Naive thymus-derived CD8-positive, alpha-beta T cell (primary cell): ENCODE data around the gene PPRC1. TPM values are rescaled to one million over a fixed set of nuclear protein-coding genes. Genes with fewer than 3 reads are reported as not detected.
A peak's percentile ranks its signal among the peaks of the same experiment; 100 is the strongest.

Experiments used
- ATAC-seq, 2 donors: fragments of 150-1000 bp; cut with Tn5 transposase in 1 of 2; sonication (Bioruptor Pico), chemical (Tn5 transposase) in 1 of 2; 1 replicate in 1 of 2; 2 replicates in 1 of 2; pipeline ENCODE4 v1.10.0; 2021; ENCODE audit warnings: mild to moderate bottlenecking in 2 of 2, moderate library complexity in 2 of 2
- POLR2A ChIA-PET: fragments of 350-600 bp; sonication (Branson Sonifier 250); formaldehyde crosslinking; loops from one replicate; lab custom pipeline; 2021; ENCODE audit warnings: antibody characterized with exemption; lab: Charles Lee
- DNase-seq, 10 donors: peaks; one replicate each; pipeline versions ENCODE4 v3.0.0 to v3.0.0-alpha.2; 2020 to 2022
- H3K27ac Mint-ChIP-seq, 10 donors: one replicate each; pipeline ENCODE4 v1.8.0; 2020 to 2022; ENCODE audit warnings: mild to moderate bottlenecking in 10 of 10, mixed read lengths in 10 of 10, moderate library complexity in 4 of 10, inconsistent platforms in 1 of 10
- H3K27me3 Mint-ChIP-seq, 5 donors: one replicate each; pipeline ENCODE4 v1.8.0; 2021 to 2022; ENCODE audit warnings: mixed read lengths in 5 of 5
- H3K36me3 Mint-ChIP-seq, 3 donors: one replicate each; pipeline ENCODE4 v1.8.0; 2020 to 2022; ENCODE audit warnings: mixed read lengths in 3 of 3, mild to moderate bottlenecking in 2 of 3, inconsistent platforms in 1 of 3
- H3K4me1 Mint-ChIP-seq, 4 donors: one replicate each; pipeline ENCODE4 v1.8.0; 2021 to 2022; ENCODE audit warnings: mixed read lengths in 4 of 4
- H3K4me3 Mint-ChIP-seq, 10 donors: one replicate each; pipeline ENCODE4 v1.8.0; 2020 to 2022; ENCODE audit warnings: mild to moderate bottlenecking in 10 of 10, mixed read lengths in 10 of 10, moderate library complexity in 6 of 10, inconsistent platforms in 1 of 10
- H3K9me3 Mint-ChIP-seq, 9 donors: one replicate each; pipeline ENCODE4 v1.8.0; 2020 to 2022; ENCODE audit warnings: mixed read lengths in 9 of 9, mild to moderate bottlenecking in 3 of 9, inconsistent platforms in 1 of 9, moderate library complexity in 1 of 9
- polyA plus RNA-seq, 3 donors: library from polyadenylated mRNA; unstranded; fragments of 300-500 nt; fragmentation: Illumina TruSeq; gene quantifications; one replicate each; pipeline ENCODE4 v1.2.3, GENCODE V29; 2021
- total RNA-seq, 8 experiments: library from RNA in 2 of 8; stranded (reverse) in 2 of 8; gene quantifications; one replicate each; pipeline ENCODE4 v1.2.3 and lab custom pipeline; 2021 to 2026

PPRC1 gene
- total and polyA plus RNA-seq, 5 experiments from 2014 or later, result 6.2 to 45.1 (median 23.7) TPM

GRCh38 chr10:102112210-102112817, 20.5 kb upstream of the PPRC1 start:
- peaks cover 26 to 63% (median 52%) of the 10 kb centered on the region in 4 donors for H3K4me1 Mint-ChIP-seq
- peak overlapping the region in 9 of 10 donors; percentile 5 to 95 (median 88) for H3K4me3 Mint-ChIP-seq
- no peak for DNase-seq
- POLR2A ChIA-PET, result interaction anchor here (0.9 to 1.4 kb wide), 4 partner anchors 8 to 47 kb away, joined by 3 to 4 read pairs (median 4); partner anchors contain the start of genes HPS6 and LDB1
- H3K27me3 Mint-ChIP-seq, result no peaks in the 10 kb centered on the region
- H3K27ac Mint-ChIP-seq, result peak overlapping the region in 8 of 10 donors; percentile 4 to 93 (median 32)
- H3K9me3 Mint-ChIP-seq, result no peaks in the 10 kb centered on the region
- ATAC-seq, result no peak
- peaks cover 0 to 43% (median 12%) of the 10 kb centered on the region in 3 donors for H3K36me3 Mint-ChIP-seq

GRCh38 chr10:102113261-102113955, 19.4 kb upstream of the PPRC1 start:
- H3K36me3 Mint-ChIP-seq, result peaks cover 0 to 34% (median 12%) of the 10 kb centered on the region in 3 donors
- peak overlapping the region; percentile 58 to 96 (median 87) for H3K27ac Mint-ChIP-seq
- H3K4me3 Mint-ChIP-seq, result peak overlapping the region; percentile 83 to 95 (median 89)
- ATAC-seq (no peak), DNase-seq (no peak)
- POLR2A ChIA-PET, result interaction anchor here (0.6 to 2.1 kb wide), 8 partner anchors 10 to 48 kb away, joined by 3 to 10 read pairs (median 4); partner anchors contain the start of gene HPS6
- no peaks in the 10 kb centered on the region for H3K9me3 Mint-ChIP-seq
- H3K27me3 Mint-ChIP-seq, result no peaks in the 10 kb centered on the region
- peaks cover 35 to 71% (median 63%) of the 10 kb centered on the region in 4 donors for H3K4me1 Mint-ChIP-seq

GRCh38 chr10:102113956-102114857, 18.6 kb upstream of the PPRC1 start:
- Mint-ChIP-seq H3K27me3 (no peaks in the 10 kb centered on the region), H3K27ac (peak overlapping the region; percentile 76 to 99 (median 92)), H3K4me1 (peaks cover 37 to 76% (median 68%) of the 10 kb centered on the region in 4 donors), H3K4me3 (peak overlapping the region; percentile 83 to 97 (median 94)), H3K9me3 (no peaks in the 10 kb centered on the region), H3K36me3 (peaks cover 0 to 26% (median 9%) of the 10 kb centered on the region in 3 donors)
- POLR2A ChIA-PET, result interaction anchor here (0.8 to 2.1 kb wide), 10 partner anchors 11 to 281 kb away, joined by 3 to 10 read pairs (median 4); partner anchors contain the start of genes NOLC1 and PPRC1
- DNase-seq (peak in 1 of 10 donors; percentile 5), ATAC-seq (peak; percentile 17 to 19)

- no peaks in the 10 kb centered on the region for H3K9me3 Mint-ChIP-seq
- POLR2A ChIA-PET, result interaction anchor here (0.5 to 2.1 kb wide), 13 partner anchors 7 to 332 kb away, joined by 3 to 10 read pairs (median 4); partner anchors contain the start of genes NOLC1, NPM3, OGA and PPRC1
- DNase-seq, result peak; percentile 57 to 88 (median 76)
Measured at GRCh38 chr10:102114861-102115618, 17.8 kb upstream of the PPRC1 start.

GRCh38 chr10:102115775-102116174, 17.1 kb upstream of the PPRC1 start:
- H3K27me3 Mint-ChIP-seq, result no peaks in the 10 kb centered on the region
- peaks cover 32 to 82% (median 70%) of the 10 kb centered on the region in 4 donors for H3K4me1 Mint-ChIP-seq
- H3K4me3 Mint-ChIP-seq, result peak overlapping the region; percentile 83 to 97 (median 94)
- POLR2A ChIA-PET, result interaction anchor here (0.6 to 2.1 kb wide), 6 partner anchors 8 to 298 kb away, joined by 3 to 9 read pairs (median 4); partner anchors contain the start of genes NOLC1 and OGA
- DNase-seq, result no peak
- peak overlapping the region; percentile 77 to 99 (median 95) for H3K27ac Mint-ChIP-seq
- H3K9me3 Mint-ChIP-seq, result no peaks in the 10 kb centered on the region
- ATAC-seq, result no peak
- H3K36me3 Mint-ChIP-seq, result peaks cover 0 to 11% (median 2%) of the 10 kb centered on the region in 3 donors

More at GRCh38 chr10:102114861-102115618, 17.8 kb upstream of the PPRC1 start:
- peaks cover 0 to 18% (median 4%) of the 10 kb centered on the region in 3 donors for H3K36me3 Mint-ChIP-seq
- ATAC-seq, result peak; percentile 61 to 66
- H3K4me1 Mint-ChIP-seq, result peaks cover 34 to 81% (median 69%) of the 10 kb centered on the region in 4 donors
- no peaks in the 10 kb centered on the region for H3K27me3 Mint-ChIP-seq
- peak overlapping the region; percentile 77 to 99 (median 95) for H3K27ac Mint-ChIP-seq
- H3K4me3 Mint-ChIP-seq, result peak overlapping the region; percentile 83 to 97 (median 94)

GRCh38 chr10:102116656-102117055, 16.2 kb upstream of the PPRC1 start:
- Mint-ChIP-seq H3K4me3 (peak overlapping the region; percentile 87 to 97 (median 94)), H3K9me3 (no peaks in the 10 kb centered on the region), H3K4me1 (peaks cover 37 to 86% (median 76%) of the 10 kb centered on the region in 4 donors), H3K36me3 (peaks cover 0 to 5% (median 0%) of the 10 kb centered on the region in 3 donors), H3K27ac (peak overlapping the region; percentile 77 to 99 (median 98)), H3K27me3 (no peaks in the 10 kb centered on the region)
- ATAC-seq (no peak), DNase-seq (no peak)
- POLR2A ChIA-PET, result interaction anchor here (1.2 kb wide), 1 partner anchor 35 kb away, joined by 4 read pairs; the partner anchor contains the start of gene NOLC1

- ATAC-seq (peak; percentile 39 to 52), DNase-seq (peak; percentile 46 to 78 (median 66))
- POLR2A ChIA-PET, result interaction anchor here (0.7 to 1.9 kb wide), 6 partner anchors 14 to 299 kb away, joined by 3 to 11 read pairs (median 6); partner anchors contain the start of genes ARMH3, NOLC1, OGA and PPRC1
- Mint-ChIP-seq H3K27ac (peak overlapping the region; percentile 92 to 99 (median 98)), H3K27me3 (no peaks in the 10 kb centered on the region), H3K4me3 (peak overlapping the region; percentile 87 to 97 (median 94)), H3K9me3 (no peaks in the 10 kb centered on the region), H3K4me1 (peaks cover 37 to 81% (median 73%) of the 10 kb centered on the region in 4 donors), H3K36me3 (no peaks in the 10 kb centered on the region)
Measured at GRCh38 chr10:102117391-102118159, 15.3 kb upstream of the PPRC1 start.

GRCh38 chr10:102118867-102119266, 14.0 kb upstream of the PPRC1 start:
- DNase-seq (peak in 2 of 10 donors; percentile 19 to 34), ATAC-seq (no peak)
- H3K36me3 Mint-ChIP-seq, result no peaks in the 10 kb centered on the region
- H3K4me3 Mint-ChIP-seq, result peak overlapping the region; percentile 87 to 97 (median 94)
- no peaks in the 10 kb centered on the region for H3K9me3 Mint-ChIP-seq
- no peaks in the 10 kb centered on the region for H3K27me3 Mint-ChIP-seq
- peaks cover 36 to 76% (median 63%) of the 10 kb centered on the region in 4 donors for H3K4me1 Mint-ChIP-seq
- H3K27ac Mint-ChIP-seq, result peak overlapping the region; percentile 92 to 99 (median 98)
- POLR2A ChIA-PET, result interaction anchor here (0.5 to 1.9 kb wide), 12 partner anchors 10 to 663 kb away, joined by 3 to 11 read pairs (median 5); partner anchors contain the start of genes ARMH3, GBF1, HPS6 and OGA

GRCh38 chr10:102119417-102120141, 13.3 kb upstream of the PPRC1 start:
- H3K27me3 Mint-ChIP-seq, result no peaks in the 10 kb centered on the region
- H3K4me1 Mint-ChIP-seq, result peaks cover 36 to 73% (median 63%) of the 10 kb centered on the region in 4 donors
- H3K4me3 Mint-ChIP-seq, result peak overlapping the region; percentile 87 to 97 (median 94)
- H3K9me3 Mint-ChIP-seq, result no peaks in the 10 kb centered on the region
- ATAC-seq, result peak; percentile 8 to 21
- no peaks in the 10 kb centered on the region for H3K36me3 Mint-ChIP-seq
- H3K27ac Mint-ChIP-seq, result peak overlapping the region; percentile 92 to 99 (median 98)
- POLR2A ChIA-PET, result interaction anchor here (0.8 to 1.9 kb wide), 13 partner anchors 9 to 331 kb away, joined by 3 to 11 read pairs (median 5); partner anchors contain the start of genes ARMH3, GBF1, HPS6 and OGA
- peak; percentile 23 to 77 (median 57) for DNase-seq
